HFFc6 (cell line): ENCODE measurements around the gene RAB11A. TPM values are rescaled to one million over a fixed set of nuclear protein-coding genes. Genes with fewer than 3 reads are reported as not detected.

Experiments used
- DNase-seq: peaks from one replicate; pipeline ENCODE4 v3.0.0-alpha.2; 2018
- H3K27ac Mint-ChIP-seq: 2 replicates; pipeline ENCODE4 v1.8.0; 2020; ENCODE audit warnings: mild to moderate bottlenecking, mixed read lengths
- H3K27me3 Mint-ChIP-seq: 2 replicates; pipeline ENCODE4 v1.8.0; 2021; ENCODE audit warnings: mild to moderate bottlenecking, moderate library complexity, mixed read lengths; ENCODE audit not compliant: insufficient read depth
- H3K36me3 Mint-ChIP-seq: 2 replicates; pipeline ENCODE4 v1.8.0; 2021; ENCODE audit warnings: low read depth, mixed read lengths
- H3K4me1 Mint-ChIP-seq: 2 replicates; pipeline ENCODE4 v1.8.0; 2020; ENCODE audit warnings: low read depth, mixed read lengths
- H3K4me3 Mint-ChIP-seq: 2 replicates; pipeline ENCODE4 v1.8.0; 2020; ENCODE audit warnings: mild to moderate bottlenecking, moderate library complexity, mixed read lengths
- H3K9me3 Mint-ChIP-seq: 2 replicates; pipeline ENCODE4 v1.8.0; 2020; ENCODE audit warnings: mild to moderate bottlenecking, mixed read lengths
- total RNA-seq, 6 experiments: library from RNA; stranded (reverse); fragmentation: NEBNext Ultra II Directional; extraction: Animal tissue kit (Norgen Biotek cat#: 25700); gene quantifications; 2 replicates in 1 of 6; 3 replicates in 5 of 6; pipeline ENCODE4 v1.2.3, GENCODE V29; 2021
- TF ChIP-seq, protein P1 (sequence below): fragments of 200-600 bp; sonication (generic); IDR thresholded peaks from 2 replicates; pipeline ENCODE4 v1.5.0; 2021; ENCODE audit warnings: antibody characterized with exemption, mild to moderate bottlenecking

The RAB11A gene
- total RNA-seq, 6 experiments from 2014 or later: 193 to 236 (median 223) TPM

DNA sequence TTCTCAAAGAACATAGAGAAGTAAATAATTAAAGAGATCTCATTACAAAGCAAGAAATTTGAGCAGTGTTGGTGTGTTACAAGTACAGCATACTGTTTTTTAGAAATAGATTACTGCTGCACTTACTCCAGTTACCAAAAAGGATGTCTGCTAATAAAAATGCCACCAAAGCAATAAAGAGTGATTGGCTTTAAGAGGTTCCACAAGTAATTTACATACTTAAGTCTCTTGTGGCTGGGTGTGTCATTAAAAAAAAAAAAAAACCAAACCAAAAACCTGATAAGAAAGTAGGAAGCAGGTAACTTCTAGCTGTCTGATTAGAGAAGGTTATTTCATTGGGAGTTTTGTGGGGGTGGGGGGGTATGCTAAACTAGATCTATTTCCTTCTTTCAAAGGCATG lies 15.2 kb downstream of the RAB11A start:
- Mint-ChIP-seq H3K27ac (no peak overlapping the region), H3K4me3 (no peak overlapping the region), H3K36me3 (peaks cover 39% of the 10 kb centered on the region)

DNA sequence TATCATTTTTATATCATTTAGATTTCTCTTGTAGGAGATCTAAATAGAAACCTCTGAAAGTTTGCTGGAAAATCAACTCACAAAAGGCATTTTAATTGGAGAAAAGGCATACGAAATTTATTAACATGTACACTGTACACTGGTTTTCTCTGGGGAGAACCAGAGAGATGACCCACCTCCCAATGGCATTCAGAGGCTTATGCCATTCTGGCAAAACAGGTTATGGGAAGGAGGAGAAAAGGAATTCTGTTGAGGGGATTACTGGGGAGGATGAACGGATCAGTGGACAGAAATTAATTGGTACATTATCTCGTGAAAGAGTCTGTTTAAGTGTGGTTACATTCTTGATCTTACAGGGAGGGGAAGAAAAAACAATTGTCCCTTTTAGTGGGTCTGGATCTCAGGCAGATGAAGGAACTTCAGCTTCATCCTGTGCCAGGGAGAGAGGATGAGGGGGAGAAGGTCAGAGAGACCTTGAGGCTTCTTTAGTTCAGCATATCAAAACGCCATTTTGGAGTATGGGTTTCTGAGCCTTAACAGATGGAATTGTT lies 16.5 kb downstream of the RAB11A start:
- Mint-ChIP-seq H3K36me3 (peaks cover 39% of the 10 kb centered on the region), H3K27ac (no peak overlapping the region), H3K4me3 (no peak overlapping the region), H3K4me1 (no peaks in the 10 kb centered on the region), H3K9me3 (no peaks in the 10 kb centered on the region), H3K27me3 (no peaks in the 10 kb centered on the region)
- no peak for DNase-seq
- TF ChIP-seq, protein P1, sequence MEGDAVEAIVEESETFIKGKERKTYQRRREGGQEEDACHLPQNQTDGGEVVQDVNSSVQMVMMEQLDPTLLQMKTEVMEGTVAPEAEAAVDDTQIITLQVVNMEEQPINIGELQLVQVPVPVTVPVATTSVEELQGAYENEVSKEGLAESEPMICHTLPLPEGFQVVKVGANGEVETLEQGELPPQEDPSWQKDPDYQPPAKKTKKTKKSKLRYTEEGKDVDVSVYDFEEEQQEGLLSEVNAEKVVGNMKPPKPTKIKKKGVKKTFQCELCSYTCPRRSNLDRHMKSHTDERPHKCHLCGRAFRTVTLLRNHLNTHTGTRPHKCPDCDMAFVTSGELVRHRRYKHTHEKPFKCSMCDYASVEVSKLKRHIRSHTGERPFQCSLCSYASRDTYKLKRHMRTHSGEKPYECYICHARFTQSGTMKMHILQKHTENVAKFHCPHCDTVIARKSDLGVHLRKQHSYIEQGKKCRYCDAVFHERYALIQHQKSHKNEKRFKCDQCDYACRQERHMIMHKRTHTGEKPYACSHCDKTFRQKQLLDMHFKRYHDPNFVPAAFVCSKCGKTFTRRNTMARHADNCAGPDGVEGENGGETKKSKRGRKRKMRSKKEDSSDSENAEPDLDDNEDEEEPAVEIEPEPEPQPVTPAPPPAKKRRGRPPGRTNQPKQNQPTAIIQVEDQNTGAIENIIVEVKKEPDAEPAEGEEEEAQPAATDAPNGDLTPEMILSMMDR: no peak

More for the DNA sequence above, 15.2 kb downstream of the RAB11A start:
- Mint-ChIP-seq H3K4me1 (no peaks in the 10 kb centered on the region), H3K27me3 (no peaks in the 10 kb centered on the region), H3K9me3 (no peaks in the 10 kb centered on the region)
- no peak for DNase-seq
- TF ChIP-seq, protein P1: no peak

DNA sequence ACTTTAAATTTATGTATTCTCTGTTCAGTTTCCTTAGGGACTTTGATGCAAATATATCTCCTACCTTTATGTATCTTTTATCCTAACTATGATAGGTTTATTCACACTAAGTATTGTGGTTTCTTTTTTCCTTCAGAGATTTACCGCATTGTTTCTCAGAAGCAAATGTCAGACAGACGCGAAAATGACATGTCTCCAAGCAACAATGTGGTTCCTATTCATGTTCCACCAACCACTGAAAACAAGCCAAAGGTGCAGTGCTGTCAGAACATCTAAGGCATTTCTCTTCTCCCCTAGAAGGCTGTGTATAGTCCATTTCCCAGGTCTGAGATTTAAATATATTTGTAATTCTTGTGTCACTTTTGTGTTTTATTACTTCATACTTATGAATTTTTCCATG lies 18.3 kb downstream of the RAB11A start:
- Mint-ChIP-seq H3K27me3 (no peaks in the 10 kb centered on the region), H3K36me3 (peaks cover 37% of the 10 kb centered on the region), H3K9me3 (no peaks in the 10 kb centered on the region), H3K4me3 (no peak overlapping the region), H3K27ac (no peak overlapping the region), H3K4me1 (no peaks in the 10 kb centered on the region)
- no peak for DNase-seq
- TF ChIP-seq, protein P1: no peak

DNA sequence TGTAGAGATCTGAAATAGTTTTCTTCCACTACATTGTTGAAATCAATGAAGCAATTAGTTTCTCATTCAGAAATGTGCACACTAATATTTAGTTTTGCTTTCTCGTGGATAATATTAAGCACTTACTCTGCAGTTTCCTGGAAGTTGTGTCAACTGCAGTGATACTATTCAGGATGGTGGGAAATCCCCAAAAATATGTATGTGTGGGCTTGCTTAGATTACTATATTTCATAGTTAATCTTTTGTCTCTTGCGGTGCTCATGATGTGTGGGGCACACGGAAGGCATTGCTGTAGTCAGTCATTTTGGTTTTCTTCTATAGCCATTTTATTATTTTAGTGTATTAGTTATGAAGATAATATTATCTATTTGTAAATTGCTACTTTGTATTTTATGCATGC lies 19.7 kb downstream of the RAB11A start:
- Mint-ChIP-seq H3K4me1 (no peaks in the 10 kb centered on the region), H3K27ac (no peak overlapping the region), H3K4me3 (no peak overlapping the region), H3K27me3 (no peaks in the 10 kb centered on the region), H3K36me3 (peaks cover 33% of the 10 kb centered on the region), H3K9me3 (no peaks in the 10 kb centered on the region)
- no peak for DNase-seq
- TF ChIP-seq, protein P1: no peak

DNA sequence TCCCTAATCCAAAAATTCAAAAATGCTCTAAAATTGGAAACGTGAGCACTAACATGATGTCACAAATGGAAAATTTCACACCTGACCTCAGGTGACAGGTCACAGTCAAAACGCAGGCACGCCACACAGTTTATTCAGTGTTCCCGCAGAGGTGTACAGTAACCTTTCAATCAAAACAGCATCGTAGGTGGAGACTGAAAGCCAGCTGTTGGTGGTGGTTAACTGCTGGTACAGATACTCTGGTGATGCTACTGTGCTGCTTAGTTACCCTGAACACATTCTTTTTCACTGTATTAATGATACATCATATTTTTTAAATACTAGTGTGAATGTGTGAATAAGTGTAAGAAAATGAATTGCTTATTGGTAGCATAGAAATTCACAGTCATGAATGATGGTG lies 23.8 kb downstream of the RAB11A start:
- Mint-ChIP-seq H3K27me3 (no peaks in the 10 kb centered on the region), H3K36me3 (peaks cover 21% of the 10 kb centered on the region)
- no peak for DNase-seq

More for the DNA sequence above, 23.8 kb downstream of the RAB11A start:
- Mint-ChIP-seq H3K27ac (no peak overlapping the region), H3K4me1 (no peaks in the 10 kb centered on the region), H3K4me3 (no peak overlapping the region), H3K9me3 (no peaks in the 10 kb centered on the region)
- TF ChIP-seq, protein P1: no peak
